Memory B cell (primary cell): ENCODE results near the gene EYS.

ENCODE experiments used
- ATAC-seq: fragments of 150-1000 bp; cut with Tn5 transposase; 2 replicates; pipeline ENCODE4 v1.10.0; 2021; ENCODE audit warnings: low read depth, mild to moderate bottlenecking, moderate library complexity
- DNase-seq, 2 donors: peaks; one replicate each; pipeline ENCODE4 v3.0.0; 2022; ENCODE audit warnings: low spot score in 2 of 2
- H3K27ac Mint-ChIP-seq: one replicate; pipeline ENCODE4 v1.8.0; 2022; ENCODE audit warnings: mild to moderate bottlenecking, moderate library complexity, mixed read lengths
- H3K27me3 Mint-ChIP-seq: one replicate; pipeline ENCODE4 v1.8.0; 2022; ENCODE audit warnings: mixed read lengths
- H3K36me3 Mint-ChIP-seq: one replicate; pipeline ENCODE4 v1.8.0; 2022; ENCODE audit warnings: mild to moderate bottlenecking, mixed read lengths
- H3K4me1 Mint-ChIP-seq: one replicate; pipeline ENCODE4 v1.8.0; 2022; ENCODE audit warnings: mixed read lengths
- H3K4me3 Mint-ChIP-seq: one replicate; pipeline ENCODE4 v1.8.0; 2022; ENCODE audit warnings: mild to moderate bottlenecking, moderate library complexity, mixed read lengths
- H3K9me3 Mint-ChIP-seq: one replicate; pipeline ENCODE4 v1.8.0; 2022; ENCODE audit warnings: mixed read lengths

Gene EYS

GRCh38 chr6:64539917-64540316 lies 1167.1 kb downstream of the EYS start:
- Mint-ChIP-seq H3K4me1 (no peaks in the 10 kb centered on the region), H3K36me3 (no peaks in the 10 kb centered on the region), H3K9me3 (peaks cover 7% of the 10 kb centered on the region), H3K4me3 (no peak overlapping the region), H3K27me3 (no peaks in the 10 kb centered on the region), H3K27ac (no peak overlapping the region)
- ATAC-seq, result no peak
- DNase-seq, result no peak

- Mint-ChIP-seq H3K4me1 (no peaks in the 10 kb centered on the region), H3K36me3 (no peaks in the 10 kb centered on the region), H3K4me3 (no peak overlapping the region), H3K27ac (no peak overlapping the region), H3K27me3 (no peaks in the 10 kb centered on the region), H3K9me3 (peaks cover 5% of the 10 kb centered on the region)
- no peak for ATAC-seq
- DNase-seq, result no peak
Observed at GRCh38 chr6:64538722-64539121, 1168.3 kb downstream of the EYS start.

- H3K27ac Mint-ChIP-seq, result no peak overlapping the region
- no peaks in the 10 kb centered on the region for H3K36me3 Mint-ChIP-seq
- peaks cover 11% of the 10 kb centered on the region for H3K9me3 Mint-ChIP-seq
- no peaks in the 10 kb centered on the region for H3K4me1 Mint-ChIP-seq
- no peaks in the 10 kb centered on the region for H3K27me3 Mint-ChIP-seq
- H3K4me3 Mint-ChIP-seq, result no peak overlapping the region
- DNase-seq (no peak), ATAC-seq (no peak)
Observed at GRCh38 chr6:64527899-64528298, 1179.1 kb downstream of the EYS start.

- Mint-ChIP-seq H3K9me3 (peaks cover 6% of the 10 kb centered on the region), H3K4me1 (no peaks in the 10 kb centered on the region), H3K27ac (no peak overlapping the region), H3K36me3 (no peaks in the 10 kb centered on the region), H3K4me3 (no peak overlapping the region), H3K27me3 (no peaks in the 10 kb centered on the region)
- DNase-seq (no peak), ATAC-seq (no peak)
Observed at GRCh38 chr6:64522859-64523258, 1184.2 kb downstream of the EYS start.

- H3K4me1 Mint-ChIP-seq, result no peaks in the 10 kb centered on the region
- DNase-seq, result no peak
- H3K4me3 Mint-ChIP-seq, result no peak overlapping the region
- ATAC-seq, result no peak
- H3K36me3 Mint-ChIP-seq, result no peaks in the 10 kb centered on the region
- no peaks in the 10 kb centered on the region for H3K27me3 Mint-ChIP-seq
- H3K27ac Mint-ChIP-seq, result no peak overlapping the region
- H3K9me3 Mint-ChIP-seq, result peaks cover 7% of the 10 kb centered on the region
Observed at GRCh38 chr6:64520050-64520449, 1187.0 kb downstream of the EYS start.

GRCh38 chr6:64516393-64516792 lies 1190.6 kb downstream of the EYS start:
- H3K27ac Mint-ChIP-seq, result no peak overlapping the region
- H3K4me1 Mint-ChIP-seq, result no peaks in the 10 kb centered on the region
- DNase-seq, result no peak
- no peak overlapping the region for H3K4me3 Mint-ChIP-seq
- ATAC-seq, result no peak
- H3K9me3 Mint-ChIP-seq, result peaks cover 7% of the 10 kb centered on the region
- H3K36me3 Mint-ChIP-seq, result no peaks in the 10 kb centered on the region
- H3K27me3 Mint-ChIP-seq, result no peaks in the 10 kb centered on the region

- Mint-ChIP-seq H3K9me3 (peaks cover 5% of the 10 kb centered on the region), H3K27ac (no peak overlapping the region), H3K4me3 (no peak overlapping the region), H3K36me3 (no peaks in the 10 kb centered on the region), H3K27me3 (no peaks in the 10 kb centered on the region), H3K4me1 (no peaks in the 10 kb centered on the region)
- DNase-seq (no peak), ATAC-seq (no peak)
Observed at GRCh38 chr6:64507661-64508060, 1199.4 kb downstream of the EYS start.

- Mint-ChIP-seq H3K4me3 (no peak overlapping the region), H3K4me1 (no peaks in the 10 kb centered on the region), H3K36me3 (no peaks in the 10 kb centered on the region), H3K27me3 (no peaks in the 10 kb centered on the region), H3K9me3 (peaks cover 3% of the 10 kb centered on the region), H3K27ac (no peak overlapping the region)
- DNase-seq (no peak), ATAC-seq (no peak)
Observed at GRCh38 chr6:64505312-64505711, 1201.7 kb downstream of the EYS start.

- H3K4me3 Mint-ChIP-seq, result no peak overlapping the region
Observed at GRCh38 chr6:64504503-64504902, 1202.5 kb downstream of the EYS start.

GRCh38 chr6:64502801-64503200 lies 1204.2 kb downstream of the EYS start:
- ATAC-seq, result no peak
- Mint-ChIP-seq H3K27ac (no peak overlapping the region), H3K9me3 (peaks cover 10% of the 10 kb centered on the region), H3K36me3 (no peaks in the 10 kb centered on the region), H3K4me1 (no peaks in the 10 kb centered on the region), H3K27me3 (no peaks in the 10 kb centered on the region), H3K4me3 (no peak overlapping the region)
- no peak for DNase-seq

More at GRCh38 chr6:64504503-64504902, 1202.5 kb downstream of the EYS start:
- Mint-ChIP-seq H3K27me3 (no peaks in the 10 kb centered on the region), H3K36me3 (no peaks in the 10 kb centered on the region), H3K9me3 (peaks cover 4% of the 10 kb centered on the region), H3K27ac (no peak overlapping the region), H3K4me1 (no peaks in the 10 kb centered on the region)
- no peak for DNase-seq
- ATAC-seq, result no peak

GRCh38 chr6:64497634-64498033 lies 1209.4 kb downstream of the EYS start:
- Mint-ChIP-seq H3K9me3 (peaks cover 6% of the 10 kb centered on the region), H3K27ac (no peak overlapping the region), H3K36me3 (no peaks in the 10 kb centered on the region), H3K27me3 (no peaks in the 10 kb centered on the region), H3K4me1 (no peaks in the 10 kb centered on the region), H3K4me3 (no peak overlapping the region)
- no peak for DNase-seq
- no peak for ATAC-seq

GRCh38 chr6:64489763-64490162 lies 1217.3 kb downstream of the EYS start:
- no peaks in the 10 kb centered on the region for H3K36me3 Mint-ChIP-seq
- no peak overlapping the region for H3K27ac Mint-ChIP-seq
- no peak overlapping the region for H3K4me3 Mint-ChIP-seq
- H3K4me1 Mint-ChIP-seq, result no peaks in the 10 kb centered on the region
- no peaks in the 10 kb centered on the region for H3K9me3 Mint-ChIP-seq
- ATAC-seq (no peak), DNase-seq (no peak)
- no peaks in the 10 kb centered on the region for H3K27me3 Mint-ChIP-seq

- Mint-ChIP-seq H3K9me3 (no peaks in the 10 kb centered on the region), H3K4me3 (no peak overlapping the region), H3K36me3 (no peaks in the 10 kb centered on the region), H3K27ac (no peak overlapping the region), H3K27me3 (no peaks in the 10 kb centered on the region), H3K4me1 (no peaks in the 10 kb centered on the region)
- ATAC-seq (no peak), DNase-seq (no peak)
Observed at GRCh38 chr6:64486578-64487351, 1220.3 kb downstream of the EYS start.

- H3K4me3 Mint-ChIP-seq, result no peak overlapping the region
- H3K27ac Mint-ChIP-seq, result no peak overlapping the region
- ATAC-seq (no peak), DNase-seq (no peak)
- no peaks in the 10 kb centered on the region for H3K27me3 Mint-ChIP-seq
- no peaks in the 10 kb centered on the region for H3K4me1 Mint-ChIP-seq
- H3K36me3 Mint-ChIP-seq, result no peaks in the 10 kb centered on the region
- H3K9me3 Mint-ChIP-seq, result no peaks in the 10 kb centered on the region
Observed at GRCh38 chr6:64483956-64484499, 1223.0 kb downstream of the EYS start.

- H3K36me3 Mint-ChIP-seq, result no peaks in the 10 kb centered on the region
- H3K4me1 Mint-ChIP-seq, result no peaks in the 10 kb centered on the region
- H3K27ac Mint-ChIP-seq, result no peak overlapping the region
- no peak for ATAC-seq
- no peaks in the 10 kb centered on the region for H3K9me3 Mint-ChIP-seq
- no peak overlapping the region for H3K4me3 Mint-ChIP-seq
- no peak for DNase-seq
- H3K27me3 Mint-ChIP-seq, result no peaks in the 10 kb centered on the region
Observed at GRCh38 chr6:64482631-64483030, 1224.4 kb downstream of the EYS start.
